ENCODE data around the gene INPP5B. TPM values are rescaled to one million over a fixed set of nuclear protein-coding genes. Genes with fewer than 3 reads are reported as not detected.
"Not testable (repeated sequence)": the region's sequence is repeated elsewhere in the genome, so short reads cannot be mapped to it uniquely, and the experiment has no call there.

The INPP5B gene
- 10 to 100 TPM; 26.3 to 26.7 TPM for total RNA-seq

DNA sequence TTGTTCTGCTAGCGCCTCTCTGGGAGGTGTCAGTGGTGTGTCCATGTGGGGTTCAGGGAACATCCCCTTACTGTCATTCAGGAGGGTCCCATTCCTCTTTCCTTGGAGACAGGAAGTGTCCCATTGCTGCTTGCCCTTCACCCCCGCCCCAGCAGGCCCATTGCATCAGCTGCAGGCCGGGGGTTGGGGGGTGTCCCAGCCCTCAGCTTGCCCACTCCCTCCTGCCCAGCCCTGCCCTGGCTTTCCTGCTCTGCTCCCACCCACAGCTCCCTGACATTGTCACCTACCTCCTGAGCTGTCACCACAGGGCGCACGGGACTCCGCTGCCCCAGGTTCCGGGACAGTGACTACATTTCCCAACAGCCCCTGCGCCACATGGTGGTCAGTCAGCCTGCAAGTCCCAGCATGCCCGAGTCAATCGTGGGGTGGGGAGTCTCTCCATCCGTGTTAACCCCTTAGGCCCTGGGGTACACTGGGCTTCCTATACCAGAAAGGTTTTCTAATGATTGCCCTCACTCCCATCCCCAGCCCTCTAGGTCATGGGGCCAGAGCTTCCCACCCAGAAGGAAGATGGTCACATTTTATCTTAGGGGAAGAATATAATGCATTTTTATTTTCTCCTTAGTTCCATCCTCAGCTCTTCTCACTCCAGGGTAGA lies at the start of gene INPP5B:
Gene INPP5B, minus strand, starts transcription at position 351 of the 658 bp plus-strand sequence. CDS start 745 bp downstream, outside the sequence.
- H3K4me1 Mint-ChIP-seq, result peaks cover 12% of the 10 kb centered on the region
- H3K36me3 Mint-ChIP-seq (ENCODE audit: low read depth), result no peaks in the 10 kb centered on the region
- DNase-seq, result peak; percentile 80
- no peaks in the 10 kb centered on the region for H3K27me3 Mint-ChIP-seq
- H3K27ac Mint-ChIP-seq, result peak within 1 kb of the TSS; percentile 88
- ChIA-PET CTCF (interaction anchor here (0.9 to 2.3 kb wide), 3 partner anchors 10 to 87 kb away, joined by 3 to 8 read pairs (median 3); partner anchors contain the start of gene MTF1), POLR2A (interaction anchor here (0.5 to 1.3 kb wide), 5 partner anchors 9 to 28 kb away, joined by 3 to 4 read pairs (median 3); no protein-coding TSS in a partner anchor)
- H3K9me3 Mint-ChIP-seq, result no peaks in the 10 kb centered on the region
- H3K4me3 Mint-ChIP-seq, result peak within 1 kb of the TSS; percentile 80

DNA sequence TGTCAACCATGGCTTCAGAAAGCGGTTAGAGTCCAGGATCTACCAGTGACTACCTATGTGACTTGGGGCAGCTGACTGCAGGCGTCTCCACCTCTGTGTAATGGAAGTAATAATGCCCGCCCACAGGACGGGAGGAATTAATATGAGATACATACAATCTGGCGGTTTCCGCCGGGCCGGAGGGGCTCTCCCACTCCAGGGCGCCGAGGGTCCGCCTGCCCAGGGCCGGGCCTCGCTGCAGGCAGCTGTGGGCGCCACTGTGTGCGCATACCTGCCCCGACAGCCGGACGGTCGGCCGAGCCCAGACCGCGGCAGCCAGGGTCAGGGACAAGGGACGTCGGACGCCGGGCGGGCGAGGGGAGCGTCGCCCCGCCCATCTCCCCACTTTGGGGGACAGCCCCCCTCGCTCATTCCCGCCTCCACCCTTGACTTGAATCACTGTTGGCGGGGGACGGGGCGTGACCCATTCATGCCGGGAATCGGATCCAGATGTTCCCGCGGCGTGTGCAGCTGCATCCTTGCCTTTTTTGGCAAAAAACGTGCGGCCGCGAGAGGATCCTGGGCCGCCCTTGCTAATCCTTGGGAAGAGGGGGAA lies 49.0 kb upstream of the INPP5B start:
- no peaks in the 10 kb centered on the region for H3K9me3 Mint-ChIP-seq
- CTCF ChIA-PET, result interaction anchor here (0.7 to 1.7 kb wide), 2 partner anchors 23 to 43 kb away, joined by 3 to 6 read pairs; no protein-coding TSS in a partner anchor
- peak overlapping the region; percentile 30 for H3K4me3 Mint-ChIP-seq
- H3K27ac Mint-ChIP-seq, result no peak overlapping the region
- no peak for DNase-seq
- H3K27me3 Mint-ChIP-seq, result no peaks in the 10 kb centered on the region
- peaks cover 7% of the 10 kb centered on the region for H3K36me3 Mint-ChIP-seq (ENCODE audit: low read depth)
- H3K4me1 Mint-ChIP-seq, result peaks cover 35% of the 10 kb centered on the region
- POLR2A ChIA-PET, result interaction anchor here (0.9 to 2.6 kb wide), 3 partner anchors 8 to 17 kb away, joined by 4 to 15 read pairs (median 9); no protein-coding TSS in a partner anchor

DNA sequence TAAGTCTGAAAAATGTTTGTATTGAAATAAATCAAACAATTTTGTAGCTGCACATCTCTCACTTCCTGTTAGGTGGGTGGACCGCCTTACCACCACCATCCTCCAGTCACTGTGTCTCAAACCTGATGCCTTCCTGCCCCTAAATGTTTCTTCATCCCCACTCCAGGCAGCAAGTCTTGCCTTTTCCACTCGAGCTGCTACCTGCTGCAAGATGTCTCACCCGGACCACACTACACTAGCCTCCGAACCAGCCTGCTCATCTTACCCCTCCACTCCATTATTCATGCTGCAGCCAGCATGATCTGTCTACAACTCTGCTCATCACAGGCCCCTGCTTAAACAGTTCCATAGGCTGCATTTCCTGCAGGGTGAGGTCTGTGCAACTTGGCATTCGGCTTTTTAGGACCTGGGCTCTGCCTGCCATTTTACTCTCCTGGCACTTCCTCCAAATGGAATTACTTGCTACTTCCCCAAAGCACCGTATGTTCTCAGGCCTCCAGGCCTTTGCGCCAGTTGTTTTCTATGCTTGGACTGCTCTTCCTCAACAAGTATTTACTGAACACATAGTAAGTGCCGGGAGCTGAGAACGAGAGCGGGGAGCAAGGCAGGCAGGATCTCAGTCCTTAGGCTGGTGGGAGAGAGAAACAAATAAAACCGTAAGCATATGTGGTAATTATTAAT lies 48.2 kb upstream of the INPP5B start:
- peak overlapping the region; percentile 52 for H3K4me3 Mint-ChIP-seq
- DNase-seq, result no peak
- H3K27ac Mint-ChIP-seq, result peak overlapping the region; percentile 68
- ChIA-PET POLR2A (interaction anchor here (0.9 to 2.6 kb wide), 4 partner anchors 8 to 18 kb away, joined by 3 to 15 read pairs (median 6); no protein-coding TSS in a partner anchor), CTCF (interaction anchor here (1.7 to 3.0 kb wide), 3 partner anchors 14 to 24 kb away, joined by 6 to 10 read pairs (median 7); partner anchors contain the start of gene UTP11)
- H3K27me3 Mint-ChIP-seq, result no peaks in the 10 kb centered on the region
- no peaks in the 10 kb centered on the region for H3K9me3 Mint-ChIP-seq
- peaks cover 31% of the 10 kb centered on the region for H3K4me1 Mint-ChIP-seq
- H3K36me3 Mint-ChIP-seq (ENCODE audit: low read depth), result peaks cover 7% of the 10 kb centered on the region

DNA sequence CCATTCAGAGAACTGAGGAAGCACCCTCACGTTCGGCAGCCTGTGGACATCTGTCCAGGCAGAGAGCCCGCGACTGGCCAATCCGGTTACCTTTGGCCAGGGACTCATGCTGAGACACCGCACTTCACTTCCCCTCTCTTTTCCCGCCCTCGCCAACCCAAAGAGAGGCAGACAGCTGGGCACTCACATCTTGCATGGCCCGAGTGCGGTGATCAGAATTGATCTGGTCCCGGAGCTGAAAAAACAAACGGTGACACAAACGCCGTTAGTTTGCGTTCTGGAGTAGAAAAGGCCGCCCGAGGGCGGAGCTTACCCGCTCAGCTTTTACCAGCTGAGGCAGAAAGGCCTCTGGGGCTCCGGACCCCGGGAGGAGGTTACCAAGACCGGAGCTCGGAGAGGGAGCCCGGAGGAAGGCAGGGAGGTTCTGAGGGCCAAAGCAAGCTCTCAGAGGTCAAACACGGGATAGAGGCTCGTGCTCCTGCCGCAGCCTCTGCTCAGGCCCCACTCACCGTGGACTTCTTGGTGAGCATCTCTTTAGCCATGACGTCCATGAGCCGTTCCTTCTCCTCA lies 42.6 kb upstream of the INPP5B start:
- Mint-ChIP-seq H3K36me3 (ENCODE audit: low read depth) (peaks cover 26% of the 10 kb centered on the region), H3K27me3 (no peaks in the 10 kb centered on the region), H3K27ac (peak overlapping the region; percentile 87), H3K9me3 (no peaks in the 10 kb centered on the region), H3K4me1 (peaks cover 23% of the 10 kb centered on the region), H3K4me3 (peak overlapping the region; percentile 89)
- CTCF ChIA-PET, result interaction anchor here (0.6 to 3.1 kb wide), 10 partner anchors 13 to 143 kb away, joined by 3 to 39 read pairs (median 6); partner anchors contain the start of genes MTF1, POU3F1 and UTP11
- POLR2A ChIA-PET, result interaction anchor here (0.6 to 3.5 kb wide), 13 partner anchors 9 to 870 kb away, joined by 3 to 28 read pairs (median 4); partner anchors contain the start of genes C1orf122, RRAGC and UTP11
- DNase-seq, result peak; percentile 53

DNA sequence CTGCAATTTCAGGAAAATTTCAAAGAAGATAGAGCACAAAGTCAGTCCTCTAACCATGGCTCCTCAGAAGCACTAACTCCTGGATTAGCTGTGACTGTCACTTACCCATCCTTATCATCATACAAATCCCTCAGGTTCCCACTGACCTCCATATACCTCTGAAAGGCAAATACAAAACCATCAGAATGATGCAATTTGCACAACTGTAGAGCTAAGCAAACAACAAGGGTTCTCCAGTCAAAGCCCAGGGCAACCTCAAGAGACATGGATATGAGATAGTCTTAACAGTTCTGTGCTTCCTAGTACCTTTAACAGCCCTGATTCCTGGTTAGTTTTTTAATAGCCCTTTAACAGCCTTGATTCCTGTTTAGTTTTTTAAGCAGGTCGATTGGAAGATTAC lies 40.8 kb upstream of the INPP5B start:
- no peak for DNase-seq
- Mint-ChIP-seq H3K36me3 (ENCODE audit: low read depth) (peaks cover 32% of the 10 kb centered on the region), H3K27me3 (no peaks in the 10 kb centered on the region), H3K4me3 (no peak overlapping the region), H3K27ac (no peak overlapping the region), H3K9me3 (no peaks in the 10 kb centered on the region), H3K4me1 (peaks cover 20% of the 10 kb centered on the region)
- CTCF ChIA-PET, result no interaction called here
- POLR2A ChIA-PET, result no interaction called here

DNA sequence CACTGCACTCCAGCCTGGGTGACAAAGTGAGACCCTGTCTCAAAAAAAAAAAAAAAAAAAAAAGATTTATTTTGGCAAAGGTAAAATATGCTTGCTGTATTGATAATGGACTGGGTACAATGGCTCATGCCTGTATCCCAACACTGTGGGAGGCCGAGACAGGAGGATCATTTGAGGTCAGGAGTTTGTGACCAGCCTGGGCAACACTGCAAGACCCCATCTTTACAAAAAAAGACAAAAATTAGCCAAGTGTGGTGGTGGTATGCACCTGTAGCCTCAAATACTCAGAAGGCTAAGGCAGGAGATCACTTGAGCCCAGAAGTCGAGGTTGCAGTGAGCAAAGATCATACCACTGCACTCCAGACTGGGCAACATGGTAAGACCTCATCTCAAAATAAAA lies 36.7 kb upstream of the INPP5B start:
- no peak overlapping the region for H3K27ac Mint-ChIP-seq
- H3K4me1 Mint-ChIP-seq, result peaks cover 13% of the 10 kb centered on the region
- no peak for DNase-seq
- H3K4me3 Mint-ChIP-seq, result no peak overlapping the region
- no peaks in the 10 kb centered on the region for H3K9me3 Mint-ChIP-seq
- H3K27me3 Mint-ChIP-seq, result no peaks in the 10 kb centered on the region
- POLR2A ChIA-PET, result no interaction called here
- CTCF ChIA-PET, result no interaction called here
- H3K36me3 Mint-ChIP-seq (ENCODE audit: low read depth), result peaks cover 66% of the 10 kb centered on the region

DNA sequence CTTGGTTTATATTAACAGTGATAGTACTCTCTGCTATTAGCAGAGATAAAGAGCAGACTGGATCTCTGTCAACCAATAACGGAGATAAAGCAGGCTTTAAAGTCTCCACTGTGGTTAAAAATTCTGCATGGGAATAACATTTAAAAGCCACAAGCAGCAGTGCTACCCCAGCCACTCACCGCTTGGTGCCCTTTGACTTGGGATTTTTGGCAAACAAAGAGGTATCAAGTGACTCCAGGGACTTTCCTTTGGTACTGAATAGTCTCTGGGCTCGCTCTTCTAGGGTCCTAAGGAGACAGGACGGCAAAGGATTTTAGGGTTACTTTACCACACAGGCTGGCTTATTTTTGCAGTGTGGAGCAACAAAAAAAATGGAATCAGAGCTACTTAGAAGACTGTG lies 31.7 kb upstream of the INPP5B start:
- Mint-ChIP-seq H3K4me1 (peaks cover 4% of the 10 kb centered on the region), H3K27ac (no peak overlapping the region), H3K36me3 (ENCODE audit: low read depth) (peaks cover 71% of the 10 kb centered on the region), H3K4me3 (no peak overlapping the region), H3K27me3 (no peaks in the 10 kb centered on the region), H3K9me3 (no peaks in the 10 kb centered on the region)
- ChIA-PET CTCF (interaction anchor here (0.9 kb wide), 1 partner anchor 12 kb away, joined by 4 read pairs; no protein-coding TSS in a partner anchor), POLR2A (no interaction called here)
- no peak for DNase-seq

DNA sequence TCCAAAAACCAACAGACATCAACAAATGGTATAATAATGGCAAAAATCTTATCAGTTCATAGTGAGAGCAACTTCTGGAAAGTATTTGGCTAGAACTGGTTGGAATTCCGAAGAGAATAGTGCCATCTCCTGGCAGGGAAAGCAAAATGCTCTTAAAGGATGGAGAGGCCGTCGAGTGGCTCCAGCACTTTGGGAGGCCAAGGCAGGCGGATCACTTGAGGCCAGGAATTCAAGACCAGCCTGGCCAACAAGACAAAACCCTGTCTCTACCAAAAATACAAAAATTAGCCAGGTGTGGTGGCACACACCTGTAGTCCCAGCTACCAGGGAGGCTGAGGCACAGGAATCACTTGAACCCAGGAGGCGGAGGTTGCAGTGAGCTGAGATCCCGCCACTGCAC lies 28.2 kb upstream of the INPP5B start:
- not testable (repeated sequence) for H3K9me3 Mint-ChIP-seq
- peaks cover 82% of the 10 kb centered on the region for H3K36me3 Mint-ChIP-seq (ENCODE audit: low read depth)
- H3K4me1 Mint-ChIP-seq, result peaks cover 20% of the 10 kb centered on the region

DNA sequence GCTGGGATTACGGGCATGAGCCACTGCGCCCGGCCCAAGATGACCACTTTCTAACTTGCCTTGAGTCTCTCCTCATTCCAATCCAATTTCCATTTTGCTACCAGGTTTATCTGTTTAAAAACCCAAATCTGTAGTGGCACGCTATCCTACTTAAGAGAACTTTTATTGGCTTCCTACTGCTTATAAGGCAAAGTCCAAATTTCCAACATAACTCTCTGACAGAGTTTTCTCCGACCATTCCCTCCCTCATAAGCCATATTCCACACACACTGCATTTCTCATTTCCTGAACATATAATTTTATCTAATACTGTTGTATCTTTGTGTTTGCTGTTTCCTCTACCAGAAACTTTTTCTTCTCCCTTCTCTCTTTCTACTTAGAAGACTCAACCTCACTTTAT lies 27.7 kb upstream of the INPP5B start:
- DNase-seq, result no peak
- Mint-ChIP-seq H3K27me3 (no peaks in the 10 kb centered on the region), H3K27ac (no peak overlapping the region), H3K4me3 (no peak overlapping the region), H3K36me3 (ENCODE audit: low read depth) (peaks cover 82% of the 10 kb centered on the region), H3K9me3 (no peaks in the 10 kb centered on the region), H3K4me1 (peaks cover 20% of the 10 kb centered on the region)
- POLR2A ChIA-PET, result interaction anchor here (0.7 kb wide), 1 partner anchor 28 kb away, joined by 3 read pairs; the partner anchor contains the start of gene INPP5B
- CTCF ChIA-PET, result no interaction called here

More for the DNA sequence above, 28.2 kb upstream of the INPP5B start:
- CTCF ChIA-PET, result interaction anchor here (0.6 kb wide), 1 partner anchor 12 kb away, joined by 4 read pairs; no protein-coding TSS in a partner anchor
- H3K27ac Mint-ChIP-seq, H3K27me3 Mint-ChIP-seq, H3K4me3 Mint-ChIP-seq, POLR2A ChIA-PET, DNase-seq: not testable (repeated sequence)

DNA sequence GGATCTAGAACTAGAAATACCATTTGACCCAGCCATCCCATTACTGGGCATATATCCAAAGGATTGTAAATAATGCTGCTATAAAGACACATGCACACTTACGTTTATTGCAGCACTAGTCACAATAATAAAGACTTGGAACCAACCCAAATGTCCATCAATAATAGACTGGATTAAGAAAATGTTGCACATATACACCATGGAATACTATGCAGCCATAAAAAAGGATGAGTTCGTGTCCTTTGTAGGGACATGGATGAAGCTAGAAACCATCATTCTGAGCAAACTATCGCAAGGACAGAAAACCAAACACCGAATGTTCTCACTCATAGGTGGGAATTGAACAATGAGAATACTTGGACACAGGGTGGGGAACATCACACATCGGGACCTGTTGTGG lies 26.8 kb upstream of the INPP5B start:
- H3K27me3 Mint-ChIP-seq, DNase-seq, H3K4me3 Mint-ChIP-seq, H3K27ac Mint-ChIP-seq, CTCF ChIA-PET, H3K9me3 Mint-ChIP-seq: not testable (repeated sequence)
- Mint-ChIP-seq H3K36me3 (ENCODE audit: low read depth) (peaks cover 81% of the 10 kb centered on the region), H3K4me1 (peaks cover 20% of the 10 kb centered on the region)
- POLR2A ChIA-PET, result interaction anchor here (1.7 kb wide), 1 partner anchor 15 kb away, joined by 3 read pairs; no protein-coding TSS in a partner anchor

DNA sequence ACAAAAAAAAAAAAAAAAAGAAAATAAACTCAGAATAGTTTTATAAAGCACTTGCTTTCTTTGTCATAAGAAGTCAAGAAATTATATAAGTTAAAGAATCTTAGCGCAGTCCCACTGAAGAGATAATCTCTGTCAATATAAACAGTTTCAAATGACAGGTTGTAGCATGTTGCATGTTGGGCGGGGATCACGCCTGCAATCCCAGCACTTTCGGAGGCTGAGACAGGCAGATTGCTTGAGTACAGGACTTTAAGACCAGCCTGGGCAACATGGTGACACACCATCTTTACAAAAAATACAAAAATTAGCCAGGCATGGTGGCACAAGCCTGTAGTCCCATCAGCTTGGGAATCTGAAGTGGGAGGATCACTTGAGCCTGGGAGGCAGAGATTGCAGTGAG lies 18.4 kb upstream of the INPP5B start:
- no peak for DNase-seq
- no peaks in the 10 kb centered on the region for H3K9me3 Mint-ChIP-seq
- H3K36me3 Mint-ChIP-seq (ENCODE audit: low read depth), result peaks cover 51% of the 10 kb centered on the region
- POLR2A ChIA-PET, result no interaction called here
- CTCF ChIA-PET, result no interaction called here
- no peaks in the 10 kb centered on the region for H3K4me1 Mint-ChIP-seq
- no peak overlapping the region for H3K4me3 Mint-ChIP-seq
- no peaks in the 10 kb centered on the region for H3K27me3 Mint-ChIP-seq
- H3K27ac Mint-ChIP-seq, result no peak overlapping the region

DNA sequence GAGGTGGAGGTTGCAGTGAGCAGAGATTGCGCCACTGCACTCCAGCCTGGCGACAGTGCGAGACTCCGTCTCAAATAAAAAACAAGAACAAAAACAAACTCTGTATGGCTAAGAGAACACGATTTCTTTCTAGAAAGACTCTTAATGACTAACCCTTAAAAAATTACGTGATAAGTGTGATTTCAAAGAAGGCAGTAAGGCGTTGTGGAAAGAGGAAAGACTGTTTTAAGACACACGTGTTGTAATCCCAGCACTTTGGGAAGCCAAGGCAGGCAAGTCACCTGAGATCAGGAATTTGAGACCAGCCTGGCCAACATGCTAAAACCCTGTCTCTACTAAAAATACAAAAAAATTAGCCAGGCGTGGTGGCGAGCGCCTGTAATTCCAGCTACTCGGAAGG lies 17.3 kb upstream of the INPP5B start:
- DNase-seq, H3K9me3 Mint-ChIP-seq, H3K4me3 Mint-ChIP-seq, H3K27ac Mint-ChIP-seq, CTCF ChIA-PET, POLR2A ChIA-PET, H3K4me1 Mint-ChIP-seq, H3K27me3 Mint-ChIP-seq: not testable (repeated sequence)
- H3K36me3 Mint-ChIP-seq (ENCODE audit: low read depth), result peaks cover 49% of the 10 kb centered on the region

Data from activated CD4-positive, alpha-beta memory T cell treated with anti-CD3 and anti-CD28 coated beads, Interleukin-2, amount 10 ng/mL, durations not matched to agents 7 days and 5 days (primary cell).